Thyroid gland (tissue), 4 donors: Measurements from ENCODE around the gene GALNT4. TPM values are rescaled to one million over a fixed set of nuclear protein-coding genes. Genes with fewer than 3 reads are reported as not detected.

Source experiments
- DNase-seq, 2 donors: peaks; one replicate each; pipeline ENCODE4 v3.0.0-alpha.2; 2019
- H3K27ac ChIP-seq, 3 donors: fragments of 200-600 bp; sonication (generic); 1 replicate in 2 of 3; 2 replicates in 1 of 3; pipeline ENCODE4 v1.5.1; 2016 to 2019; ENCODE audit warnings: mild to moderate bottlenecking in 1 of 3, moderate library complexity in 1 of 3
- H3K27me3 ChIP-seq: fragments of 200-600 bp; sonication (generic); one replicate; pipeline ENCODE4 v1.5.1; 2019
- H3K36me3 ChIP-seq, 2 donors: fragments of 200-600 bp; sonication (generic); one replicate each; pipeline ENCODE4 v1.5.1; 2016 to 2019
- H3K4me1 ChIP-seq, 2 donors: fragments of 200-600 bp; sonication (generic); one replicate each; pipeline ENCODE4 v1.5.1; 2017 to 2019
- H3K4me3 ChIP-seq, 3 donors: fragments of 200-600 bp; sonication (generic); replicated peaks in 1 of 3; 1 replicate in 2 of 3; 2 replicates in 1 of 3; pipeline ENCODE4 v1.5.1; 2016; ENCODE audit warnings: mild to moderate bottlenecking in 1 of 3
- H3K9me3 ChIP-seq: fragments of 200-600 bp; sonication (generic); one replicate; pipeline ENCODE4 v1.5.1; 2017
- POLR2A ChIP-seq, 2 donors: fragments of 450-650 bp; IDR thresholded peaks; one replicate each; pipeline ENCODE4 v1.6.1; 2017; ENCODE audit warnings: antibody characterized with exemption in 2 of 2, mild to moderate bottlenecking in 2 of 2, moderate library complexity in 1 of 2
- WGBS, 2 donors: methylation state at CpG; one replicate each; pipeline ENCODE4 v1.1.5; 2017; 5-methylcytosine and 5-hydroxymethylcytosine counted together
- intact Hi-C: fragments of 100-400 bp; cut with DNase I; formaldehyde crosslinking; loops from one replicate; pipeline ENCODE4 v1.15.1; 2023
- total RNA-seq, 4 donors: library from RNA; depleted of rRNA; stranded (reverse); fragments of >200 nt; gene quantifications; one replicate each; pipeline ENCODE4 v1.2.3, GENCODE V29; 2016
- TF ChIP-seq, protein P1 (sequence below), 6 experiments: fragments of 200-600 bp in 3 of 6; fragments of 450-650 bp in 3 of 6; sonication (generic) in 3 of 6; IDR thresholded peaks; one replicate each; pipeline ENCODE4 v1.5.1; 2016 to 2019; ENCODE audit warnings: antibody characterized with exemption in 6 of 6, mild to moderate bottlenecking in 2 of 6, inconsistent platforms in 1 of 6, moderate library complexity in 1 of 6

Gene GALNT4
- total RNA-seq, 4 donors from 2014 or later = 7.0 to 11.2 (median 7.3) TPM

DNA sequence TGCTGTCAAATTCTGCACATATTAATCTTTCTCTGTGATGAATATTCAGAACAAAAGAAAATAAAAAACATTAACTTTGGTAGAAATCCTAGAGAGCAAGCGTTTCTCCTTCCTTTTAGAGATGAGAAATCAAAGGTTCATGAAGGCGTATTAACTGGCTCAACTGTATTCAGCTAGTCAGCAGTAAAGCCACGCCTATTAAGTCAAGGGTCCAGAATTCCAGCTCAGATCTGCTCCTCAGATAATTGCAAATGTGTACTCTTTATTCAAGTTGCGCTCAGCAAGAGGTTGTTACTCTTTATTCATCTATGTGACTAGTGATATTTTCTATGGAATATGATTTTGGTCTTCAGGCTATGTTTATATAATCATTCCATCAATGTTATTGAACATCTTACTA is 14.3 kb upstream of the GALNT4 start:
- no peaks in the 10 kb centered on the region for H3K9me3 ChIP-seq
- intact Hi-C loops = no loop called here
- H3K4me3 ChIP-seq = no peak overlapping the region
- H3K4me1 ChIP-seq = peaks cover 9 to 13% of the 10 kb centered on the region in 2 donors
- no peak for DNase-seq
- no peak for TF ChIP-seq POLR2A (IDR thresholded peaks at IDR 0.05)
- TF ChIP-seq, protein P1, sequence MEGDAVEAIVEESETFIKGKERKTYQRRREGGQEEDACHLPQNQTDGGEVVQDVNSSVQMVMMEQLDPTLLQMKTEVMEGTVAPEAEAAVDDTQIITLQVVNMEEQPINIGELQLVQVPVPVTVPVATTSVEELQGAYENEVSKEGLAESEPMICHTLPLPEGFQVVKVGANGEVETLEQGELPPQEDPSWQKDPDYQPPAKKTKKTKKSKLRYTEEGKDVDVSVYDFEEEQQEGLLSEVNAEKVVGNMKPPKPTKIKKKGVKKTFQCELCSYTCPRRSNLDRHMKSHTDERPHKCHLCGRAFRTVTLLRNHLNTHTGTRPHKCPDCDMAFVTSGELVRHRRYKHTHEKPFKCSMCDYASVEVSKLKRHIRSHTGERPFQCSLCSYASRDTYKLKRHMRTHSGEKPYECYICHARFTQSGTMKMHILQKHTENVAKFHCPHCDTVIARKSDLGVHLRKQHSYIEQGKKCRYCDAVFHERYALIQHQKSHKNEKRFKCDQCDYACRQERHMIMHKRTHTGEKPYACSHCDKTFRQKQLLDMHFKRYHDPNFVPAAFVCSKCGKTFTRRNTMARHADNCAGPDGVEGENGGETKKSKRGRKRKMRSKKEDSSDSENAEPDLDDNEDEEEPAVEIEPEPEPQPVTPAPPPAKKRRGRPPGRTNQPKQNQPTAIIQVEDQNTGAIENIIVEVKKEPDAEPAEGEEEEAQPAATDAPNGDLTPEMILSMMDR (IDR thresholded peaks at IDR 0.05) = no peak
- WGBS, 2 donors = 88 to 95% methylated on average over 4 of the region's 4 CpGs
- H3K27ac ChIP-seq = no peak overlapping the region
- no peaks in the 10 kb centered on the region for H3K36me3 ChIP-seq
- H3K27me3 ChIP-seq = no peaks in the 10 kb centered on the region

DNA sequence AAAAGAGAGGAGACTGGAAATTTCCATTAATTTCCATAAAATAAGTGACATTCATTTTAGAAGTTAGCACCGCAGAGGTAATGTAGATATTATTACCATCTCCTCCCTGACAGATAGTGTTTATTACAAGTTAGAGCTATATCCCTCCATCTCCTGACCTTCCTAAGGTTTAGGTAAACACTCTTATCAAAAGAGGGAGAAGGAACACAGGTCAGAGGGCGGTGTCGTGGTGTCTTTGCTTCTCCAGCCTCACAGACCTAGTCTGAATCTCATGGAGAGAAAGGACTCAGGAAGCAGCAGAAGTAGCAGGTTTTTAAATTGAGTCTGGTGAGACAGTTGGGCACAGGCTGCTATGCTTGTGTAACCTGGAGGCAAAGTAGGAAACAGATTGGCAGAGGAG is 12.8 kb upstream of the GALNT4 start:
- H3K27me3 ChIP-seq = no peaks in the 10 kb centered on the region
- no peaks in the 10 kb centered on the region for H3K9me3 ChIP-seq
- TF ChIP-seq, protein P1 (IDR thresholded peaks at IDR 0.05) = no peak
- TF ChIP-seq POLR2A (IDR thresholded peaks at IDR 0.05) = no peak
- WGBS, 2 donors = 88 to 94% methylated on average over 3 of the region's 3 CpGs
- DNase-seq = no peak
- H3K4me1 ChIP-seq = no peaks in the 10 kb centered on the region
- no peaks in the 10 kb centered on the region for H3K36me3 ChIP-seq
- no peak overlapping the region for H3K4me3 ChIP-seq
- intact Hi-C loops = no loop called here
- H3K27ac ChIP-seq = no peak overlapping the region

DNA sequence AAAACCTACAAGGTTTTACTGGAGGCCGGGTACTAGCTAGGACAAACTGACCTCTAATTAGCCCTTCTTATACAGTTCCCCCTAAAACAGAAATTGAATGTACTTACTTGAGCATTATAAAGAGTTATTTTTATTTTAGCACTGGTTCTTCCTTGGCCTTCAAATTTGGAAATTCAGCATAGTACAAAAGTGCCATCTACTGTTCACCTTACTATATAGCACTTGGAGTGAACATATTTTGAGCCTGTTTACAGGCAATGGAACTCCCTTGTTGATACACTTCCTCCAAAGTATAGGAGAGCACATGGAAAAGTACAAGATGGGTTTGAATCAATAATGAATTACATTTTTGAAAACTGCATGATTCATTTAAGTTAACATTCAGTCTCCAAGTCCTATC is 5.1 kb upstream of the GALNT4 start:
- no peak overlapping the region for H3K4me3 ChIP-seq
- DNase-seq = no peak
- H3K27me3 ChIP-seq = no peaks in the 10 kb centered on the region
- WGBS, 2 donors = 53 to 55% methylated on average over 1 of the region's 1 CpG
- peaks cover 6 to 10% of the 10 kb centered on the region in 2 donors for H3K4me1 ChIP-seq
- intact Hi-C loops = loop anchor here (5.0 kb wide), 2 partner anchors 57 to 512 kb away; no protein-coding TSS in a partner anchor
- H3K9me3 ChIP-seq = no peaks in the 10 kb centered on the region
- TF ChIP-seq, protein P1 (IDR thresholded peaks at IDR 0.05) = peak in 5 of 6 experiments; percentile 29 to 72 (median 62)
- TF ChIP-seq POLR2A (IDR thresholded peaks at IDR 0.05) = no peak
- H3K27ac ChIP-seq = no peak overlapping the region
- no peaks in the 10 kb centered on the region for H3K36me3 ChIP-seq

DNA sequence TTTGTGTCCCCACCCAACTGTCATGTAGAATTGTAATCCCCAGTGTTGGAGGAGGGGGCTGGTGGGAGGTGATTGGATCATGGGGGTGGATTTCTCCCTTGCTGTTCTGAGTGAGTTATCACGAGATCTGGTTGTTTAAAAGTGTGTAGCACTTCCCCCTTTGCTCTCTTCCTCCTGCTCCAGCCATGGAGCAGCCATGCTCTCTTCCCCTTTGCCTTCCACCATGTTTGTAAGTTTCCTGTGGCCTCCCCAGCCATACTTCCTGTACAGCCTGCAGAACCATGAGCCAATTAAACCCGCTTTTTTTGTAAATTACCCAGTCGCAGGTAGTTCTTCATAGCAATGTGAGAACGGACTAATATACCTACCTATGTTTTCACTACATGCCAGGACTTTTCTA is 3.8 kb upstream of the GALNT4 start:
- intact Hi-C loops = loop anchor here (5.0 kb wide), 1 partner anchor 511 kb away; no protein-coding TSS in a partner anchor
- H3K27me3 ChIP-seq = no peaks in the 10 kb centered on the region
- TF ChIP-seq POLR2A (IDR thresholded peaks at IDR 0.05) = no peak
- TF ChIP-seq, protein P1 (IDR thresholded peaks at IDR 0.05) = no peak
- 73 to 77% methylated on average over 4 of the region's 4 CpGs for WGBS, 2 donors
- DNase-seq = no peak
- no peaks in the 10 kb centered on the region for H3K36me3 ChIP-seq
- H3K27ac ChIP-seq = no peak overlapping the region
- no peaks in the 10 kb centered on the region for H3K9me3 ChIP-seq
- H3K4me1 ChIP-seq = peaks cover 6 to 17% of the 10 kb centered on the region in 2 donors
- H3K4me3 ChIP-seq = no peak overlapping the region

DNA sequence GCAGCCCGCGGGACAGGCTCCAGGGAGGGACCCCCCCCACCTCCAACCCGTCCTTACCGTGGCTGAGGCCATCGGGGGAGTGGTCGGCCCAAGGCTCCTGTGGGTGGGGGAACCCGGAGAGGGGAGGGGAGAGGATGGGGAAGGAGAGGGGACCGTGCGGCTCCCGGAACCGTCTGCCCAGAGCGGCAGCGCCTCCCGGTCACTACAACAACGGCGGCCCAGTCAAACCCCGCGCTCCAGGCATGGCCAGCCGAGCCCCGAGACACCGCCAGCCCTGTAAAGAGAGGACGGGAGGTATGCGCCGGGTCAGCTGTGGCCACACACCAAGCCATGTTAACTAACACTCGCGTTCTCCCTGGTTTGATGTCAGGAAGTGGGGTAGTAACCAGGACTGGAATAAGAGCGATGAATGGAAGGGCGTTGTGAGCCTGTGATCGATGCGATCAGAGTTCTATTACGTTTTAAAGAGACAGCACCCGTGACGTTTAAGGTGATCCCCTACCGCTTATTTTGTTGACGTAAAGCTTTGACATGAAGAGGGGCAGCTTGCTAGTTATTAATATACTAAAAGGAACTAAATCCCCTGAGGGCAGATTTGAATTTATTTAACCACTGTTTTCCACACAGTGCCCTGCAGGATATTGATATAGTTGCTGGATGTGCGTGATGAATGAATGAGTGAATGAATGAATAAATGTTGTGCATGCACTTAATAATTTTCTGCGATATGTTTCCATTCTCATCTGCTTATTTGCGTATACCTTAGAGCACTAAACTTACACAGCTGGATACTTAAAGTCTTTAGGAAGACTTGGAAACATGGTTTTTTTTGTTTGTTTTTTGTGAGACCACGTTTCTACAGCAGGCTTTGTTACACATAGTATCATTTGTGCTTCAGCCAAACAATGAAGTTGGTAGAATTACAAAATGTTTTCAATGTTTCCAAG is 1.5 kb upstream of the GALNT4 start, which contains the start of gene POC1B:
TSS of gene POC1B (minus strand) at position 224 of the 947 bp plus-strand sequence. CDS start at position 72, 152 bp downstream.
- 1 to 2% methylated on average over 25 to 28 of the region's 39 CpGs for WGBS, 2 donors

More for the DNA sequence above, 1.5 kb upstream of the GALNT4 start, which contains the start of gene POC1B:
- Histone ChIP-seq H3K27me3 (no peaks in the 10 kb centered on the region), H3K4me3 (peak within 1 kb of the TSS; percentile 73 to 89 (median 79)), H3K36me3 (no peaks in the 10 kb centered on the region), H3K4me1 (peaks cover 16 to 33% of the 10 kb centered on the region in 2 donors), H3K9me3 (no peaks in the 10 kb centered on the region), H3K27ac (peak within 1 kb of the TSS; percentile 88 to 91 (median 89))
- intact Hi-C loops = loop anchor here (5.0 kb wide), 1 partner anchor 509 kb away; no protein-coding TSS in a partner anchor
- peak; percentile 74 to 80 for DNase-seq
- TF ChIP-seq POLR2A (IDR thresholded peaks at IDR 0.05) = peak in 1 of 2 donors; percentile 50
- TF ChIP-seq, protein P1 (IDR thresholded peaks at IDR 0.05) = peak in 1 of 6 experiments; percentile 36
